Karpas-422 (cell line): ENCODE data around the gene DUSP18. TPM values are rescaled to one million over a fixed set of nuclear protein-coding genes. Genes with fewer than 3 reads are reported as not detected.

ENCODE experiments used
- DNase-seq: peaks from one replicate; pipeline ENCODE4 v3.0.0-alpha.2; 2015
- H2AFZ ChIP-seq: fragments of 200-600 bp; sonication (generic); 2 replicates; pipeline ENCODE4 v1.6.1; 2014; ENCODE audit warnings: antibody characterized with exemption, low read length, mixed read lengths
- H3K27ac ChIP-seq: fragments of 200-600 bp; sonication (generic); 2 replicates; pipeline ENCODE4 v1.5.1; 2014; ENCODE audit warnings: mild to moderate bottlenecking, low read length, moderate library complexity
- H3K27me3 ChIP-seq: fragments of 200-600 bp; sonication (generic); 2 replicates; pipeline ENCODE4 v1.6.1; 2014; ENCODE audit warnings: low read length, mixed read lengths
- H3K36me3 ChIP-seq: fragments of 200-600 bp; sonication (generic); 2 replicates; pipeline ENCODE4 v1.6.1; 2014; ENCODE audit warnings: low read length, mixed read lengths; ENCODE audit not compliant: insufficient read depth
- H3K4me1 ChIP-seq: fragments of 200-600 bp; sonication (generic); 2 replicates; pipeline ENCODE4 v1.6.1; 2014; ENCODE audit warnings: mild to moderate bottlenecking, low read length, mixed read lengths
- H3K4me2 ChIP-seq: fragments of 200-600 bp; sonication (generic); 2 replicates; pipeline ENCODE4 v1.6.1; 2014; ENCODE audit warnings: low read length, low read depth, mild to moderate bottlenecking; ENCODE audit not compliant: poor library complexity, severe bottlenecking
- H3K4me3 ChIP-seq: fragments of 200-600 bp; sonication (generic); 2 replicates; pipeline ENCODE4 v1.5.1; 2014; ENCODE audit warnings: mild to moderate bottlenecking, antibody characterized with exemption, low read length, mixed read lengths
- H3K79me2 ChIP-seq: fragments of 200-600 bp; sonication (generic); 2 replicates; pipeline ENCODE4 v1.6.1; 2014; ENCODE audit warnings: mild to moderate bottlenecking, low read length, mixed read lengths
- H3K9ac ChIP-seq: fragments of 200-600 bp; sonication (generic); 2 replicates; pipeline ENCODE4 v1.6.0; 2014; ENCODE audit warnings: low read length
- H3K9me2 ChIP-seq: fragments of 200-600 bp; sonication (generic), shearing (Covaris generic); replicated peaks from 2 replicates; pipeline ENCODE4 v1.6.0; 2014; ENCODE audit warnings: mild to moderate bottlenecking, low read length, moderate library complexity; ENCODE audit not compliant: insufficient read depth
- H3K9me3 ChIP-seq: fragments of 300-700, 200-600 bp; sonication (generic); 2 replicates; pipeline ENCODE4 v1.6.1; 2014; ENCODE audit warnings: low read length, mixed read lengths
- H4K20me1 ChIP-seq: fragments of 200-600 bp; sonication (generic); 2 replicates; pipeline ENCODE4 v1.6.1; 2014; ENCODE audit warnings: mild to moderate bottlenecking, antibody characterized with exemption, low read length, low read depth; ENCODE audit not compliant: insufficient read depth
- total RNA-seq: library from RNA; depleted of rRNA; stranded (reverse); fragments of >200 nt; shearing (Covaris generic); gene quantifications from 2 replicates; pipeline ENCODE4 v1.2.3, GENCODE V29; 2014; ENCODE audit warnings: low replicate concordance

Gene DUSP18
- total RNA-seq, 1 experiment from 2014 or later = 11.2 TPM

GRCh38 chr22:30671071-30671470, 3.4 kb upstream of the DUSP18 start:
- H4K20me1 ChIP-seq = no peaks in the 10 kb centered on the region
- H3K27me3 ChIP-seq = no peaks in the 10 kb centered on the region
- H3K36me3 ChIP-seq = no peaks in the 10 kb centered on the region
- no peaks in the 10 kb centered on the region for H3K9me3 ChIP-seq
- peaks cover 17% of the 10 kb centered on the region for H3K4me1 ChIP-seq
- no peak overlapping the region for H3K4me2 ChIP-seq
- H2AFZ ChIP-seq = no peak overlapping the region
- H3K79me2 ChIP-seq = no peaks in the 10 kb centered on the region
- H3K4me3 ChIP-seq = no peak overlapping the region
- DNase-seq = no peak
- H3K9me2 ChIP-seq = no peaks in the 10 kb centered on the region
- no peak overlapping the region for H3K27ac ChIP-seq
- no peak overlapping the region for H3K9ac ChIP-seq

DNA sequence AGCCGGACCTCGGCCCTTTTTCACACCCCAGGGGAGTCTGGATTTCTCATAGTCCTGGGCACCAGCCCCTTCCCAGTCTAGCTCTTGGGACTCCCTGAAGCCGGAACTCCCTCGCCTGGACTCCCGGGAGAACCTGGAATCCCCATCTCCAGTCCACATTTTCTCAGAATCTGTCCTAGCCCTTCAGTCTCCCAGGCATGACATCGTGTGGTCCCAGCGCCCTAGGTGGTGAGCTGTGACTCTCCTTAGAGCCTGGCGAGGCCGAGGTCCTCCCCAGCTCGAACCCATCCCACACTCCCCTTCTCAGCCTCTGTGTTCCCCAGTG, 673 bp upstream of the DUSP18 start:
- Histone ChIP-seq H4K20me1 (no peaks in the 10 kb centered on the region), H3K4me3 (peak overlapping the region; percentile 86; the same call in 1 of the 2 replicates), H3K9me3 (no peaks in the 10 kb centered on the region), H3K27ac (no peak overlapping the region), H3K36me3 (no peaks in the 10 kb centered on the region), H3K4me2 (peak overlapping the region; percentile 95), H2AFZ (no peak overlapping the region; the same call in 1 of the 2 replicates), H3K9me2 (no peaks in the 10 kb centered on the region), H3K79me2 (no peaks in the 10 kb centered on the region), H3K4me1 (peaks cover 19% of the 10 kb centered on the region), H3K9ac (no peak overlapping the region), H3K27me3 (no peaks in the 10 kb centered on the region)
- DNase-seq = no peak

GRCh38 chr22:30667107-30667493, 575 bp downstream of the DUSP18 start:
- Histone ChIP-seq H3K9me2 (no peaks in the 10 kb centered on the region), H3K4me1 (peaks cover 19% of the 10 kb centered on the region), H3K79me2 (no peaks in the 10 kb centered on the region), H3K4me2 (peak overlapping the region; percentile 95), H4K20me1 (no peaks in the 10 kb centered on the region), H2AFZ (peak overlapping the region; percentile 78), H3K9ac (peak overlapping the region; percentile 77), H3K36me3 (no peaks in the 10 kb centered on the region), H3K4me3 (peak overlapping the region; percentile 86), H3K9me3 (no peaks in the 10 kb centered on the region), H3K27ac (no peak overlapping the region), H3K27me3 (no peaks in the 10 kb centered on the region)
- DNase-seq = peak; percentile 42

DNA sequence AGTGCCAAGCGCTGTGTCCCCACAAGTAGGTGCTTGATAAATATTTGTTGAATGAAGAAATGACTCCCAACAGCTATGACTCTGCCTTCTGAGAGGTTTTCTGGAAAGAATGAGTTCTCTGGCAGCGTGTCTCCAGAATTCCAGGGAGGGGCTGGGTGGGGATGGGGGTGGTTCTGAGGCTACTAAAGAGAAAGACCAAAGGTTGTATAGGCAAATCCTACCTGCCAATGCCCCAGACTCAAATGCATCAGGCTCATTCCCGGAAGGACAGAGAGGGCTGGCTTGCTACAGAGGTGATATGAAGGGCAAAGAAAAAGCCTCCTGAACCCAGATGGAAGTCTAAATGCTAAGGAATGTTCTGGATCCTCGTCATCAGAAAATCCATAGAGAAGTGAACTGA, 1.9 kb downstream of the DUSP18 start:
- H3K4me3 ChIP-seq = no peak overlapping the region
- H3K4me2 ChIP-seq = peak overlapping the region; percentile 15
- H3K9me2 ChIP-seq = no peaks in the 10 kb centered on the region
- no peak overlapping the region for H3K27ac ChIP-seq
- DNase-seq = no peak
- H3K9ac ChIP-seq = no peak overlapping the region
- no peaks in the 10 kb centered on the region for H3K9me3 ChIP-seq
- H3K4me1 ChIP-seq = peaks cover 19% of the 10 kb centered on the region
- H3K36me3 ChIP-seq = no peaks in the 10 kb centered on the region
- H4K20me1 ChIP-seq = no peaks in the 10 kb centered on the region
- no peaks in the 10 kb centered on the region for H3K27me3 ChIP-seq
- H3K79me2 ChIP-seq = no peaks in the 10 kb centered on the region
- no peak overlapping the region for H2AFZ ChIP-seq

DNA sequence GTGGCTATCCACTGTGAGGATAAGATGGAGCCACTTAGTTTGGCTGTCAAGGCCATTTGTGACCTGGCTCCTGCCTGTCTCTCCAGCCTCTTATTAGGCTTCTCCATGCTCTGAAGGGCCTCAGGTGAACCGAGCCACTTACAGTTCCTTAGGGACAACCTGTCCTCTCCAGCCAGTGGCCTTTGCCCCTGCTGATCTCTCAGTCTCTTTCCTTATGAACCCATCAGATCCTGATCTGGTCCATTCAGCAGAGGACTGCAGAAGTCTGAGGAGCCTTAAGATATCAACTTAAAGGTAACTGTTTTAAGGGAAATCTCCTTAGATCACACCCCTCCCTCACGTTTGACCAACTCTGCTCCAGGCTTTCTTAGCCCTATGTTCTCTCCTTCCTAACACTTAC, 2.4 kb downstream of the DUSP18 start:
- Histone ChIP-seq H3K9ac (no peak overlapping the region), H3K4me2 (no peak overlapping the region), H3K27ac (no peak overlapping the region), H3K9me3 (no peaks in the 10 kb centered on the region), H3K36me3 (no peaks in the 10 kb centered on the region), H3K27me3 (no peaks in the 10 kb centered on the region), H2AFZ (no peak overlapping the region), H3K79me2 (no peaks in the 10 kb centered on the region), H3K4me1 (peaks cover 19% of the 10 kb centered on the region), H3K4me3 (no peak overlapping the region), H3K9me2 (no peaks in the 10 kb centered on the region), H4K20me1 (no peaks in the 10 kb centered on the region)
- no peak for DNase-seq

DNA sequence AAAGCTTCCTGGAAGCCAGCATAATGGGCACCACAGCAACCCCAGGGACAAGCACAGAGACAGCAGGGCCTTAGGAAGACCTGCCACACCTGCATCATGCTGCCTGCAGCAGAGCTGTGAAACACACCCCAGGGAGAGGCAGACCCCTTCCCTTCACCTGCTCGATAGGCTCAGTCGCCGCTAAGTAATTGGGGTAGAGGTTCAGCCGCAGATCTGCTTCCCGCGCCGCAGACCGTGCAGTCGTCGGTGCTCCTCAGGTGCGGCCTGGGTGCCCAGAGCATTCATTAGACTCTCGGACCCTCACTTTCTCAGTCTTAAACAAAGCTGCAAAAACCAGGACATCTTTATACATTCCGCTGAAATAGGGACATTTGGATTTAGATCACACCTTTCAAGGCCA, 2.9 kb downstream of the DUSP18 start:
- DNase-seq = no peak
- no peaks in the 10 kb centered on the region for H4K20me1 ChIP-seq

GRCh38 chr22:30662040-30662439, 5.6 kb downstream of the DUSP18 start:
- DNase-seq = no peak
- H3K4me2 ChIP-seq = no peak overlapping the region
- peaks cover 12% of the 10 kb centered on the region for H3K4me1 ChIP-seq
- no peaks in the 10 kb centered on the region for H3K27me3 ChIP-seq
- no peak overlapping the region for H2AFZ ChIP-seq
- no peak overlapping the region for H3K9ac ChIP-seq
- no peaks in the 10 kb centered on the region for H4K20me1 ChIP-seq
- H3K9me2 ChIP-seq = no peaks in the 10 kb centered on the region
- no peaks in the 10 kb centered on the region for H3K9me3 ChIP-seq
- H3K4me3 ChIP-seq = no peak overlapping the region
- H3K36me3 ChIP-seq = no peaks in the 10 kb centered on the region
- H3K27ac ChIP-seq = no peak overlapping the region
- H3K79me2 ChIP-seq = no peaks in the 10 kb centered on the region

More for the DNA sequence above, 2.9 kb downstream of the DUSP18 start:
- Histone ChIP-seq H2AFZ (no peak overlapping the region), H3K9me2 (no peaks in the 10 kb centered on the region), H3K9ac (no peak overlapping the region), H3K9me3 (no peaks in the 10 kb centered on the region), H3K79me2 (no peaks in the 10 kb centered on the region), H3K36me3 (no peaks in the 10 kb centered on the region), H3K4me2 (no peak overlapping the region), H3K4me3 (no peak overlapping the region), H3K27ac (no peak overlapping the region), H3K27me3 (no peaks in the 10 kb centered on the region), H3K4me1 (peaks cover 19% of the 10 kb centered on the region)

DNA sequence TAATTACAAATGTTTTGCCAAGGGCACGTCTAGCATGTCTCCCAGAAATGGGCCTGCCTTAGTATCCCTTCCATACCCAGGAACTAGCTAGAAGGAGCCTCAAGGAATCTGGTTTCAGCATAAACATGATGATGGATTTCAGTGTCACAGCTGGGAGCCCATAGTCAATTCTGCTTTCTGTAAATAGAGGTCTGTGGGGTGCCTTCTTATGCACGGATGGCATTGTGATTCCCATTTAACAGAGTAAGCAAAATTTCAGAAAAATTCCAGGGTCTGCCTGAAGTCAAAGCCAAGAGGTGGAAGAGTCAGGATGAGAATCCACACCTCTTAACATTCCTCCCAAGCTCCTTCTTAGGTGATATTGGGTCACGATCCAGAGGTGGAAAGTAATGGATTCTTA, 12.1 kb downstream of the DUSP18 start:
- no peak overlapping the region for H3K4me3 ChIP-seq
- no peaks in the 10 kb centered on the region for H3K27me3 ChIP-seq
- H4K20me1 ChIP-seq = no peaks in the 10 kb centered on the region
- DNase-seq = no peak
- no peak overlapping the region for H2AFZ ChIP-seq
- H3K9me2 ChIP-seq = no peaks in the 10 kb centered on the region
- no peaks in the 10 kb centered on the region for H3K4me1 ChIP-seq
- no peak overlapping the region for H3K4me2 ChIP-seq
- no peak overlapping the region for H3K9ac ChIP-seq
- H3K9me3 ChIP-seq = no peaks in the 10 kb centered on the region
- no peak overlapping the region for H3K27ac ChIP-seq
- H3K79me2 ChIP-seq = no peaks in the 10 kb centered on the region
- no peaks in the 10 kb centered on the region for H3K36me3 ChIP-seq

DNA sequence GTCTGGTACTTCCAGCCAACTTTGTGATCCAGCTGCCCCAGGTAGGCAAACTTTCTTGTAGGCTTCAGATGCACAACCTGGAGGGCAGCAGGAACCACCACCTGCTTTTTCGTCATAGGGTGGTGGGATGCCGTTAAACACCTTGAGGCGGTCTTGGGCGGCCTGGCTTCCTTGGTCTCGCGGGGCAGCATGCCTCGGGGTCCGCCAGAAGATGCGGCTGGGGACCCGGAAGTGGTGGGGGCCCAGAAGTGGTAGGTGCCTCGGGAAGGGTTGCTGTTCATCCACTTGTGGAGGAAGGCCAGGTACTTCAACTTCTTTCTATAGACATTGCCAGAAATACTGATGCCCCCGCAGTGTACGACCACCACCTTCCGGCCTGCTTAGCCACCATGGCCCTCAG, 13.3 kb downstream of the DUSP18 start:
- Histone ChIP-seq H4K20me1 (no peaks in the 10 kb centered on the region), H3K79me2 (no peaks in the 10 kb centered on the region), H2AFZ (no peak overlapping the region), H3K4me1 (no peaks in the 10 kb centered on the region), H3K9me2 (no peaks in the 10 kb centered on the region), H3K4me3 (no peak overlapping the region), H3K9me3 (no peaks in the 10 kb centered on the region), H3K9ac (no peak overlapping the region), H3K27me3 (no peaks in the 10 kb centered on the region), H3K4me2 (no peak overlapping the region), H3K27ac (no peak overlapping the region), H3K36me3 (no peaks in the 10 kb centered on the region)
- no peak for DNase-seq
